IMR-90 (cell line): ENCODE data around the gene BASP1. TPM values are rescaled to one million over a fixed set of nuclear protein-coding genes. Genes with fewer than 3 reads are reported as not detected.

ENCODE experiments used
- ATAC-seq: fragments of 200-7000 bp; cut with Tn5 transposase; 2 replicates; pipeline ENCODE4 v1.9.1; 2020; ENCODE audit warnings: low read depth, mild to moderate bottlenecking, moderate library complexity
- BruUV-seq: library from RNA; stranded (reverse); fragments of 400-500 nt; replicated peaks from 2 replicates; lab custom pipeline; 2021; lab: Mats Ljungman, UMichigan
- CTCF ChIA-PET: fragments of 300-600 bp; formaldehyde crosslinking; extraction: SDS; loops from one replicate; lab custom pipeline; 2021; ENCODE audit warnings: antibody characterized with exemption; lab: Yijun Ruan, JAX
- POLR2A ChIA-PET: fragments of 300-600 bp; sonication (Branson Sonifier 250); formaldehyde crosslinking; loops from one replicate; lab custom pipeline; 2022; ENCODE audit warnings: antibody characterized with exemption; ENCODE audit not compliant: unreplicated experiment; lab: Charles Lee
- DNase-seq: peaks from one replicate; pipeline ENCODE4 v3.0.0; 2013
- H2AFZ ChIP-seq: replicated peaks from 2 replicates; pipeline ENCODE3; 2013; ENCODE audit warnings: low read length, mild to moderate bottlenecking; ENCODE audit not compliant: poor library complexity
- H2AK5ac ChIP-seq: 2 replicates; pipeline ENCODE4 v1.6.1; 2013; ENCODE audit warnings: low read depth, low read length, inconsistent platforms
- H2AK9ac ChIP-seq: replicated peaks from 2 replicates; pipeline ENCODE3; 2013; ENCODE audit warnings: mild to moderate bottlenecking, low read depth, low read length, moderate library complexity; ENCODE audit not compliant: poor library complexity
- H2BK120ac ChIP-seq: 2 replicates; pipeline ENCODE4 v1.6.1; 2013; ENCODE audit warnings: low read depth, low read length, inconsistent platforms
- H2BK15ac ChIP-seq: 3 replicates; pipeline ENCODE4 v1.6.1; 2013; ENCODE audit warnings: low read depth, low read length, inconsistent platforms
- H2BK20ac ChIP-seq: 2 replicates; pipeline ENCODE4 v1.6.1; 2013; ENCODE audit warnings: low read depth, mild to moderate bottlenecking, inconsistent platforms, low read length, moderate library complexity
- H2BK5ac ChIP-seq: 2 replicates; pipeline ENCODE4 v1.6.1; 2013; ENCODE audit warnings: mild to moderate bottlenecking, low read depth, low read length, inconsistent platforms; ENCODE audit not compliant: poor library complexity, severe bottlenecking
- H3K14ac ChIP-seq: replicated peaks from 2 replicates; pipeline ENCODE4 v1.6.1; 2013; ENCODE audit warnings: low read depth, low read length, inconsistent platforms
- H3K18ac ChIP-seq: 2 replicates; pipeline ENCODE4 v1.6.1; 2013; ENCODE audit warnings: low read depth, low read length, control low read depth
- H3K23ac ChIP-seq: 2 replicates; pipeline ENCODE4 v1.6.1; 2013; ENCODE audit warnings: low read depth, low read length, inconsistent platforms
- H3K27ac ChIP-seq: 2 replicates; pipeline ENCODE4 v1.5.1; 2013; ENCODE audit warnings: mild to moderate bottlenecking, control low read depth, low read length; ENCODE audit not compliant: insufficient read depth
- H3K27me3 ChIP-seq: 2 replicates; pipeline ENCODE4 v1.6.1; 2013; ENCODE audit warnings: low read length; ENCODE audit not compliant: control insufficient read depth, insufficient read depth
- H3K36me3 ChIP-seq: 2 replicates; pipeline ENCODE4 v1.6.1; 2013; ENCODE audit warnings: low read length, mixed read lengths; ENCODE audit not compliant: control insufficient read depth, insufficient read depth
- H3K4ac ChIP-seq: 2 replicates; pipeline ENCODE4 v1.6.1; 2013; ENCODE audit warnings: low read depth, low read length, inconsistent platforms
- H3K4me1 ChIP-seq: 2 replicates; pipeline ENCODE4 v1.6.1; 2013; ENCODE audit warnings: low read length, mixed read lengths; ENCODE audit not compliant: control insufficient read depth, insufficient read depth
- H3K4me2 ChIP-seq: 2 replicates; pipeline ENCODE4 v1.6.1; 2013; ENCODE audit warnings: low read depth, mild to moderate bottlenecking, control low read depth, low read length, moderate library complexity
- H3K4me3 ChIP-seq: 2 replicates; pipeline ENCODE4 v1.5.1; 2013; ENCODE audit warnings: low read depth, mild to moderate bottlenecking, control low read depth, low read length, moderate library complexity; ENCODE audit not compliant: insufficient read depth
- H3K56ac ChIP-seq: 2 replicates; pipeline ENCODE4 v1.6.1; 2013; ENCODE audit warnings: low read length, inconsistent platforms; ENCODE audit not compliant: insufficient read depth; ENCODE audit errors: extremely low read depth
- H3K79me1 ChIP-seq, 2 experiments: 2 replicates each; pipeline ENCODE4 v1.6.1; 2013; ENCODE audit warnings: low read length in 2 of 2, inconsistent platforms in 1 of 2, low read depth in 1 of 2
- H3K9ac ChIP-seq: 2 replicates; pipeline ENCODE4 v1.6.1; 2013; ENCODE audit warnings: low read depth, low read length, control low read depth
- H3K9me1 ChIP-seq: 2 replicates; pipeline ENCODE4 v1.6.1; 2013; ENCODE audit warnings: low read length, inconsistent platforms; ENCODE audit not compliant: insufficient read depth
- H3K9me3 ChIP-seq: 2 replicates; pipeline ENCODE4 v1.6.1; 2013; ENCODE audit warnings: low read length; ENCODE audit not compliant: control insufficient read depth, insufficient read depth
- H4K20me1 ChIP-seq: 2 replicates; pipeline ENCODE4 v1.6.1; 2013; ENCODE audit warnings: low read length, inconsistent platforms; ENCODE audit not compliant: insufficient read depth
- H4K5ac ChIP-seq: 2 replicates; pipeline ENCODE4 v1.6.1; 2013; ENCODE audit warnings: mild to moderate bottlenecking, low read depth, low read length, control low read depth
- H4K8ac ChIP-seq, 2 experiments: 2 replicates each; pipeline ENCODE4 v1.6.1; 2013; ENCODE audit warnings: low read depth in 2 of 2, low read length in 2 of 2, control low read depth in 1 of 2, inconsistent platforms in 1 of 2
- H4K91ac ChIP-seq: 2 replicates; pipeline ENCODE4 v1.6.1; 2013; ENCODE audit warnings: low read depth, low read length, inconsistent platforms; ENCODE audit not compliant: insufficient read depth
- BHLHE40 ChIP-seq: fragments of 150-350 bp; IDR thresholded peaks from 2 replicates; pipeline ENCODE4 v1.6.1; 2016; ENCODE audit warnings: mild to moderate bottlenecking, low read depth, low read length
- CEBPB ChIP-seq: IDR thresholded peaks from 2 replicates; pipeline ENCODE4 v1.6.1; 2012; ENCODE audit warnings: low read depth, low read length, improper control_type of control experiment
- CHD1 ChIP-seq: IDR thresholded peaks from 2 replicates; pipeline ENCODE4 v1.6.1; 2012; ENCODE audit warnings: low read depth, low read length, improper control_type of control experiment
- CTCF ChIP-seq: conservative IDR thresholded peaks from 2 replicates; pipeline ENCODE4 v1.5.1; 2012; ENCODE audit warnings: mild to moderate bottlenecking, low read depth, low read length, improper control_type of control experiment
- ELK1 ChIP-seq: fragments of 150-350 bp; IDR thresholded peaks from 2 replicates; pipeline ENCODE4 v1.6.1; 2016; ENCODE audit warnings: low read depth, mild to moderate bottlenecking, low read length, moderate library complexity, borderline replicate concordance
- FOS ChIP-seq: fragments of 150-350 bp; IDR thresholded peaks from 2 replicates; pipeline ENCODE4 v1.6.1; 2016; ENCODE audit warnings: low read depth, low read length
- MAFK ChIP-seq: IDR thresholded peaks from 2 replicates; pipeline ENCODE4 v1.6.1; 2012; ENCODE audit warnings: low read depth, low read length, improper control_type of control experiment
- MAZ ChIP-seq: IDR thresholded peaks from 2 replicates; pipeline ENCODE4 v1.6.1; 2012; ENCODE audit warnings: low read depth, mild to moderate bottlenecking, low read length, improper control_type of control experiment, moderate library complexity, borderline replicate concordance
- MXI1 ChIP-seq: IDR thresholded peaks from 2 replicates; pipeline ENCODE4 v1.6.1; 2012; ENCODE audit warnings: low read depth, mild to moderate bottlenecking, low read length, moderate library complexity, borderline replicate concordance
- NFE2L2 ChIP-seq: fragments of 150-350 bp; IDR thresholded peaks from 2 replicates; pipeline ENCODE4 v1.6.1; 2016; ENCODE audit warnings: low read depth, mild to moderate bottlenecking, low read length
- POLR2A ChIP-seq: IDR thresholded peaks from 2 replicates; pipeline ENCODE4 v1.6.1; 2012; ENCODE audit warnings: mild to moderate bottlenecking, low read depth, low read length
- RAD21 ChIP-seq: IDR thresholded peaks from 2 replicates; pipeline ENCODE4 v1.6.1; 2012; ENCODE audit warnings: low read length, improper control_type of control experiment
- RCOR1 ChIP-seq: IDR thresholded peaks from 2 replicates; pipeline ENCODE4 v1.6.1; 2012; ENCODE audit warnings: mild to moderate bottlenecking, low read length, improper control_type of control experiment; ENCODE audit not compliant: insufficient replicate concordance
- RFX5 ChIP-seq: IDR thresholded peaks from 2 replicates; pipeline ENCODE4 v1.8.0; 2012; ENCODE audit warnings: low read depth, mild to moderate bottlenecking, low read length, moderate library complexity
- SMC3 ChIP-seq: fragments of 150-350 bp; IDR thresholded peaks from 2 replicates; pipeline ENCODE4 v1.6.1; 2016; ENCODE audit warnings: low read depth, mild to moderate bottlenecking, antibody characterized with exemption, low read length, moderate library complexity
- WGBS, 2 experiments: methylation state at CpG; one replicate each; pipeline versions ENCODE4 v1.1.5 to v1.1.7; 2013; ENCODE audit warnings: missing lambda C conversion rate in 2 of 2; ENCODE audit not compliant: insufficient read length in 1 of 2; ENCODE audit errors: extremely low coverage in 2 of 2; 5-methylcytosine and 5-hydroxymethylcytosine counted together
- dilution Hi-C: fragments of 300-500 bp; cut with HindIII; formaldehyde crosslinking; loops from one replicate; pipeline ENCODE4 v1.14.3; 2018; ENCODE audit warnings: low sequenced_read_pairs; ENCODE audit not compliant: unreplicated experiment
- in situ Hi-C: fragments of 300-500 bp; cut with MboI; formaldehyde crosslinking; loops from 3 replicates; pipeline ENCODE4 v1.14.3; 2019; ENCODE audit warnings: low sequenced_read_pairs, inconsistent platforms, mixed read lengths
- intact Hi-C: fragments of 100-400 bp; cut with micrococcal nuclease; formaldehyde crosslinking; loops from 2 replicates; pipeline ENCODE4 v1.10.0; 2022
- polyA plus RNA-seq, 3 experiments: library from polyadenylated mRNA; depleted of rRNA; stranded (reverse); fragments of >200 nt; gene quantifications; 2 replicates each; pipeline ENCODE4 v1.2.3, GENCODE V29; 2012; ENCODE audit warnings: low replicate concordance in 1 of 3
- total RNA-seq: library from RNA; depleted of rRNA; stranded (reverse); fragments of >200 nt; gene quantifications from 2 replicates; pipeline ENCODE4 v1.2.3, GENCODE V29; 2012
- TF ChIP-seq, protein P1 (sequence below): fragments of 150-350 bp; IDR thresholded peaks from 2 replicates; pipeline ENCODE4 v1.6.1; 2017; ENCODE audit warnings: mild to moderate bottlenecking, antibody characterized with exemption, low read length, low read depth

The BASP1 gene
- total and polyA plus RNA-seq, 2 of the 4 experiments (the other 2 are of a cell fraction), result 39.6 to 103 TPM

- in situ Hi-C loops, result no loop called here
- Histone ChIP-seq H4K91ac (no peak overlapping the region), H3K4me2 (no peak overlapping the region; the same call in 1 of the 2 replicates), H2BK120ac (peak overlapping the region; percentile 91; the same call in 1 of the 2 replicates), H3K4me3 (no peak overlapping the region), H3K9me1 (peaks cover 4% of the 10 kb centered on the region; the same call in 1 of the 2 replicates), H3K27me3 (no peaks in the 10 kb centered on the region), H2AK9ac (no peak overlapping the region), H4K8ac (peak overlapping the region; percentile 74 to 88; a peak in 2 of 4 replicates), H3K23ac (no peak overlapping the region), H3K56ac (no peak overlapping the region), H2BK15ac (no peak overlapping the region), H3K9me3 (no peaks in the 10 kb centered on the region), H4K20me1 (no peaks in the 10 kb centered on the region), H2AFZ (no peak overlapping the region), H3K4ac (peak overlapping the region; percentile 92; the same call in 1 of the 2 replicates), H3K27ac (peak overlapping the region; percentile 89; the same call in 1 of the 2 replicates), H3K9ac (no peak overlapping the region), H4K5ac (no peak overlapping the region), H2BK20ac (no peak overlapping the region), H3K18ac (no peak overlapping the region), H3K79me1 (peaks cover 4 to 5% of the 10 kb centered on the region in 2 experiments; a peak in 3 of 4 replicates), H3K36me3 (no peaks in the 10 kb centered on the region), H3K14ac (no peak overlapping the region), H2AK5ac (no peak overlapping the region), H3K4me1 (peaks cover 26% of the 10 kb centered on the region), H2BK5ac (peak overlapping the region; percentile 92)
- intact Hi-C loops, result loop anchor here (1.0 kb wide), 1 partner anchor 12 kb away; no protein-coding TSS in a partner anchor
- peak; percentile 92 for DNase-seq
- POLR2A ChIA-PET, result interaction anchor here (0.5 kb wide), 1 partner anchor 233 kb away, joined by 3 read pairs; the partner anchor contains the start of gene MYO10
- CTCF ChIA-PET, result no interaction called here
- dilution Hi-C loops, result no loop called here
- no CpG with 5 or more reads among the region's 2 CpGs for WGBS, 2 experiments
- TF ChIP-seq NFE2L2 (no peak), FOS (0 out of 2 replicates have a peak, but pooled peaks have one; percentile 15), POLR2A (no peak), CHD1 (no peak), RFX5 (no peak), MAZ (no peak), RAD21 (no peak), RCOR1 (no peak), SMC3 (no peak), BHLHE40 (peak; percentile 79; the same call in 1 of the 2 replicates), ELK1 (no peak), CEBPB (peak; percentile 53), MAFK (peak; percentile 84), MXI1 (no peak), CTCF (no peak)
- TF ChIP-seq, protein P1, sequence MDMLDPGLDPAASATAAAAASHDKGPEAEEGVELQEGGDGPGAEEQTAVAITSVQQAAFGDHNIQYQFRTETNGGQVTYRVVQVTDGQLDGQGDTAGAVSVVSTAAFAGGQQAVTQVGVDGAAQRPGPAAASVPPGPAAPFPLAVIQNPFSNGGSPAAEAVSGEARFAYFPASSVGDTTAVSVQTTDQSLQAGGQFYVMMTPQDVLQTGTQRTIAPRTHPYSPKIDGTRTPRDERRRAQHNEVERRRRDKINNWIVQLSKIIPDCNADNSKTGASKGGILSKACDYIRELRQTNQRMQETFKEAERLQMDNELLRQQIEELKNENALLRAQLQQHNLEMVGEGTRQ, result no peak
- peak; percentile 80 for ATAC-seq
- no TSS peak for BruUV-seq
Measured at GRCh38 chr5:17169507-17169906, 47.9 kb upstream of the BASP1 start.
